ENCODE results near the gene UNC80. TPM values are rescaled to one million over a fixed set of nuclear protein-coding genes. Genes with fewer than 3 reads are reported as not detected.

UNC80 gene
- total RNA-seq, 4 donors from 2014 or later, result not detected

- no peak for TF ChIP-seq CTCF (IDR thresholded peaks at IDR 0.05)
- no peak for TF ChIP-seq POLR2A (IDR thresholded peaks at IDR 0.05)
- no peaks in the 10 kb centered on the region for H3K27me3 ChIP-seq
- no peaks in the 10 kb centered on the region for H3K9me3 ChIP-seq
- H3K4me1 ChIP-seq, result peaks cover 0 to 9% (median 5%) of the 10 kb centered on the region in 4 donors
- H3K4me3 ChIP-seq, result no peak overlapping the region
- H3K27ac ChIP-seq, result no peak overlapping the region
- no peaks in the 10 kb centered on the region for H3K36me3 ChIP-seq
- DNase-seq, result no peak
Observed at GRCh38 chr2:209998596-209998995, 227.0 kb downstream of the UNC80 start.

GRCh38 chr2:210000464-210001324 is 229.1 kb downstream of the UNC80 start:
- DNase-seq, result no peak
- TF ChIP-seq CTCF (IDR thresholded peaks at IDR 0.05) (no peak), POLR2A (IDR thresholded peaks at IDR 0.05) (no peak)

GRCh38 chr2:210002158-210003157 is 230.8 kb downstream of the UNC80 start, which contains the start of gene RPE:
RPE (plus strand) TSS chr2:210002638; CDS start chr2:210002662, 24 bp downstream.
- Histone ChIP-seq H3K27me3 (no peaks in the 10 kb centered on the region), H3K4me3 (peak within 1 kb of the TSS; percentile 73 to 96 (median 78)), H3K4me1 (peaks cover 0 to 24% (median 7%) of the 10 kb centered on the region in 4 donors), H3K36me3 (no peaks in the 10 kb centered on the region), H3K9me3 (no peaks in the 10 kb centered on the region), H3K27ac (peak within 1 kb of the TSS; percentile 66 to 82 (median 78))
- peak; percentile 95 to 99 (median 98) for DNase-seq
- TF ChIP-seq POLR2A (IDR thresholded peaks at IDR 0.05) (peak; percentile 42 to 50), CTCF (IDR thresholded peaks at IDR 0.05) (peak in 1 of 6 experiments; percentile 4)

More at GRCh38 chr2:210000464-210001324, 229.1 kb downstream of the UNC80 start:
- Histone ChIP-seq H3K27me3 (no peaks in the 10 kb centered on the region), H3K4me3 (no peak overlapping the region), H3K9me3 (no peaks in the 10 kb centered on the region), H3K4me1 (peaks cover 0 to 24% (median 7%) of the 10 kb centered on the region in 4 donors), H3K36me3 (no peaks in the 10 kb centered on the region), H3K27ac (no peak overlapping the region)

- Histone ChIP-seq H3K9me3 (no peaks in the 10 kb centered on the region), H3K4me1 (peaks cover 0 to 27% (median 7%) of the 10 kb centered on the region in 4 donors), H3K27me3 (no peaks in the 10 kb centered on the region), H3K36me3 (no peaks in the 10 kb centered on the region), H3K27ac (peak overlapping the region in 2 of 4 donors; percentile 56 to 77), H3K4me3 (peak overlapping the region; percentile 73 to 96 (median 78))
- no peak for TF ChIP-seq POLR2A (IDR thresholded peaks at IDR 0.05)
- TF ChIP-seq CTCF (IDR thresholded peaks at IDR 0.05), result no peak
- DNase-seq, result no peak
Observed at GRCh38 chr2:210003359-210003758, 231.7 kb downstream of the UNC80 start.

GRCh38 chr2:210004881-210005280 is 233.2 kb downstream of the UNC80 start:
- H3K36me3 ChIP-seq, result peaks cover 0 to 3% (median 2%) of the 10 kb centered on the region in 3 donors
- H3K4me3 ChIP-seq, result no peak overlapping the region
- TF ChIP-seq POLR2A (IDR thresholded peaks at IDR 0.05), result no peak
- TF ChIP-seq CTCF (IDR thresholded peaks at IDR 0.05), result no peak
- DNase-seq, result no peak
- no peaks in the 10 kb centered on the region for H3K9me3 ChIP-seq
- no peak overlapping the region for H3K27ac ChIP-seq
- H3K4me1 ChIP-seq, result peaks cover 0 to 27% (median 7%) of the 10 kb centered on the region in 4 donors
- H3K27me3 ChIP-seq, result no peaks in the 10 kb centered on the region

All from Peyer's patch (tissue), 4 donors.